NCI-H748 (cell line): ENCODE measurements around the gene ARHGAP23.
"Not testable (repeated sequence)": the region's sequence is repeated elsewhere in the genome, so short reads cannot be mapped to it uniquely, and the experiment has no call there.

ENCODE experiments used
- DNase-seq: peaks from one replicate; lab custom pipeline; 2025; ENCODE audit not compliant: unreplicated experiment; lab: John Stamatoyannopoulos, UW

ARHGAP23 gene

GRCh38 chr17:38421871-38422827 lies 6.1 kb upstream of the ARHGAP23 start:
- DNase-seq: peak; percentile 53

GRCh38 chr17:38424297-38424972 lies 3.8 kb upstream of the ARHGAP23 start:
- DNase-seq: peak; percentile 49

DNA sequence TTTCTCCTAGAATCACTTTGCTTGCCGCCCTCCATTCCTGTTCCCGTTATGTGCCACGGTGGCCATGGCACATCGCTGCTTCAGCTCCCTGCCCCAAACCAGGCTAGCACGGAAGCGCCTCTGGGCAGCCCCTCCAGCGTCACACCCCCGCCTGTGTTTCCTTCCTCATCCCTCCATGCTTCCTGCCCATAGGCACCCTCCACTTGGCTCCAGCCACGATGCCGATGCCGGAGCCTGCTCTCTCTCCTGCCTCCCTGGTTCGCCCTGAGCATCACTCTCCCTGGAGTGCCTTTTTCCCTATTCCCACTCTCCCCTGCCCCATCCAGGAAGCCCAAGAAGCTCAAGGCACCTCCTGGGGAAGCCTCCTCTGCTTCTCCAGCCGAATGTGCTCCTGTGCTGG lies 3.2 kb upstream of the ARHGAP23 start:
- DNase-seq: no peak

DNA sequence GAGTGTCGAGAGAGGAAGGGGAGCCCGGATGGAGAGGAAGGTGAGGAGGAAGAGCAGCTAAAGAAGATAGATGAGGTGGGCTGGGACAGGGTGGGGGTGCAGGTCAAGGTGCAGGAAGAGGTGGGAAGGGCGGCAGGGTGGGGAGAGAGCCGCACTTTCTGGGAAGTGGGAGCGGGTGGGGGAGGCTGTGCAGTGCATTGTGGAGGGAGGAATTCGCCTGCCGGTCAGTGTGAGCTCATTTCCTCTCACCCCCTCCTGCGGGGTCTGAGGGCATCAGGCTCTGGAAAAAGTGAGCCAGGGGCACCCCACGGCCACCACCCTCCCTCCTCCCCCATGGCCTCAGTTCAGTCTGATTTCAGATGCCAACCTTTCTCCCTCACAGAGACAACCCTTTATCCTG lies 2.5 kb upstream of the ARHGAP23 start:
- no peak for DNase-seq

GRCh38 chr17:38426441-38426840 lies 1.8 kb upstream of the ARHGAP23 start:
- DNase-seq: no peak

GRCh38 chr17:38427160-38427949 lies 909 bp upstream of the ARHGAP23 start:
- no peak for DNase-seq

DNA sequence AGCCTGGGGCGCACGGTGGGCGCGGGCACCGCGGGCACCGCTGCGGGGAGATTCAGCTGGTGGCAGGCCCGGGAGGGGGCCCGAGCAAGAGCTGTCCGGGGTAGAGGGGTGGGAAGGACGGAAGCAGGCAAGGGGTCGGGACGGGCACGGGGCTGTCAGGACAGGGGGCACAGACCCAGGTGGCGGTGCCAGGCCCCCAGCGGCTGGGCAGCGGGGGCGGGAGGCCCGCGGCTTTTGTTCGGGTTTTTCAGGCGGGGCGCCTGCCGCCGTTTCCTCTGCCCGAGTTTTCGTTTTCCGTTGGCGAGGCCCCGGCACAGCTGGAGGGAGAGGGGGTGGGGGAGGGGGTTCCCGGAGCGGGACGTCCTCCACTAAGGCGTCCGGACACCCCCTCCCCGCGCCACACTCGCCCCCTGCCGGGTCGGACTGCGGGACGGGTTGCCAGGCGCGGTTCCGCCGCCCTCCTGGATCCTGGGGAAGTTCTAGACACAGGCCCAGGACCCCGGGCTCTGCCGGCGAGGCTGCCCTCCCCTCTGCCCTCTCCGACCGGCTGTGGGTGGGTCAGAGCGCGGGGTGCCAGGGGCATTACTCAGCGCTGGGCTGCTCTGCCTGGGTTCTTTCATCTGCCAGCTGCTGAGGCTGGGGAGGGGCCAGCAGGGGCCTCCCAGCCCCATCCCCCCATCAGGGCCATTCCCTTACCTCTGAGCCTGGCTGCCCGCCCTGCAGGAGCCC lies 543 bp downstream of the ARHGAP23 start:
- no peak for DNase-seq

GRCh38 chr17:38429476-38430100 lies 1.3 kb downstream of the ARHGAP23 start:
- DNase-seq: no peak

DNA sequence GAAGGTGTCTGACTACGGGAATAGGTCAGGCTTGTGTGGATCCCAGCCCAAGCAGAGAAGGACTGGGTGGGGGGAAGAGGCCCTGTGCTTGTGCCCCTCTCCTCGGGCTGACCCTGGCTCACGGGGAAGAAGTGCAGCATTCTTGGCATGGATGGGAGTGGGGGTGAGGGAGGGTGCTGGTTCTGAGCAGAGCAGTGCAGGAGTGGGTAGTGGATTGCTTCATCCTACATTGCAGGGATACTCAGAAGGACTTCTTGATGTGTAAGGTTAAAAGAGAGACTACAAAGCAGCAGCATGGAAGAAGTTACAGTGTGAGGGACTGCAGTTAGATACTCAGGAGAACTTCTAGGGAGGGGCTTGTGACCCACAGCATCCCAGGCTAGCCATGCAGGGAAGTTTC lies 2.1 kb downstream of the ARHGAP23 start:
- DNase-seq: no peak

- DNase-seq: no peak
Measured at GRCh38 chr17:38430822-38431221, 2.6 kb downstream of the ARHGAP23 start.

DNA sequence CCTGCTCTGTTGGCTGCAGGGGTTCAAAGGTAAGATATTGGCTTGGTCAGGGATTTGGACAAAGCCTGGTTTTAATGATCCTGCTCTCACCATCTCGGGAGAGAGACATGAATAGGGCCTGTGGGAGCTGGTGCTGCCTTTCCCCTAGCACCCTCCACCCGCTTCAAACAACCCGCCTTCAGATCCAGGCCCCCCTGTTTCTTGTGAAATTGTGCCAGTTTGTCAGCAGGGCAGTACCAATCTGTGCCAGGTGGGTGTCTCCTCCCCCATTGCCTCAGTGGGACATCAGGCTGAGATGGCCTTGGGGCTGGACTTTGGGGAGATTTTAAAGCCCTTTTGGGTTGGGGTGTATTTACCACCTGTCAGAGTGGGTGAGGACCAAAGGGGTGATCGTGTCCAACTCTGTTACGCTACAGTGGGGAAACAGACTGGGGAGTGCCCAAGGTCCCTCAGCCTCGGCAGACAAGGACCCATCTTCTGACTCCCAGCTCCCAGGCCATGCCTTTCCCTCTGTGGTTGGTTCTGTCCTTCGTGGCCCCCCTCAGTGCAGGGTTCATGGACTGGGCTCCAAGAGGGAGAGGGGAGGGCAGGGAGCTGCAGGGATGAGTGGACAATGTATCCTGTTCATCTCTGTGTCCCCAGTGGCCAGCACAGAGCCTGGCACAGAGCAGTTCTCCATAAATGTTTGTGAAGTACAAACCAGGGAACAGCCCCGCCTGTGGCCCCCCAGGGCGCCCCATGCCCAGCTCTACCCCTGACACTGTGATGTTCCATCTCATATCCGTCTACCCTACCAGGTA lies 3.3 kb downstream of the ARHGAP23 start:
- DNase-seq: no peak

- no peak for DNase-seq
Measured at GRCh38 chr17:38434178-38434665, 6.0 kb downstream of the ARHGAP23 start.

DNA sequence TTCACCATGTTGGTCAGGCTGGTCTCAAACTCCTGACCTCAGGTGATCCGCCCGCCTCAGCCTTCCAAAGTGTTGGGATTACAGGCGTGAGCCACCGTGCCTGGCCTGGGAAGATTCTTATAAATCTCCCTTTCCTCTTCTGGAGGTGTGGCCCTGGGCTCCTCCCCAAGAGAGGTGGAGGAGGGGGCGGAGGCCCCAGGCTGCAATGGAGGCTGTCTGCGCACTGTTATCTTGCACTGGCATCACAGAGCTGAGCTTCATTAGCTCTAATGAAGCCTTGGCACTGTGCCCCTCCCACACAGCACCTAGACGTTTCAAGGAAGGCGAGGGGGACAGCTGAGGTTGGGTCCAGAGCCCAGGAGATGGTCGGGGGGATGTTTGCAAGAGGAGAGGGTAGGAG lies 7.5 kb downstream of the ARHGAP23 start:
- no peak for DNase-seq

GRCh38 chr17:38436386-38436785 lies 8.1 kb downstream of the ARHGAP23 start:
- DNase-seq: no peak

GRCh38 chr17:38437313-38437712 lies 9.0 kb downstream of the ARHGAP23 start:
- not testable (repeated sequence) for DNase-seq

DNA sequence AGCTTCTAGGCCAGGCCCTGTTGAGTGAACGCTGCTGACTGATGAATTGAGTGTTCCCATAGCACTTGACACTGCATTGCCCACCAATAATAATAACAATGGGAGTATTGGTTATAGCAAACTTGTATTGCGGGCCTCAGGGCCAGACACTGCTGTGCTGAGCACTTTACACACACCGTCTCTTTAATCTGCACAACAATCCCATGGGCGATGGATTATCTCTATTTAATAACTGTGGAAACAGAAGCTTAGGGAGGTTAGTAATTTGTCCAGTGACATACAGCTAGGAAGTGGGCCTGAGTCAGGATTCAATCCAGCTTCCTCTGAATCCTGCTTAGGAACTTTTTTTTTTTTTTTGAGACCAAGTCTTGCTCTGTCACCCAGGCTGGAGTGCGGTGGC lies 11.2 kb downstream of the ARHGAP23 start:
- DNase-seq: no peak

- no peak for DNase-seq
Measured at GRCh38 chr17:38440614-38441397, 12.5 kb downstream of the ARHGAP23 start.

DNA sequence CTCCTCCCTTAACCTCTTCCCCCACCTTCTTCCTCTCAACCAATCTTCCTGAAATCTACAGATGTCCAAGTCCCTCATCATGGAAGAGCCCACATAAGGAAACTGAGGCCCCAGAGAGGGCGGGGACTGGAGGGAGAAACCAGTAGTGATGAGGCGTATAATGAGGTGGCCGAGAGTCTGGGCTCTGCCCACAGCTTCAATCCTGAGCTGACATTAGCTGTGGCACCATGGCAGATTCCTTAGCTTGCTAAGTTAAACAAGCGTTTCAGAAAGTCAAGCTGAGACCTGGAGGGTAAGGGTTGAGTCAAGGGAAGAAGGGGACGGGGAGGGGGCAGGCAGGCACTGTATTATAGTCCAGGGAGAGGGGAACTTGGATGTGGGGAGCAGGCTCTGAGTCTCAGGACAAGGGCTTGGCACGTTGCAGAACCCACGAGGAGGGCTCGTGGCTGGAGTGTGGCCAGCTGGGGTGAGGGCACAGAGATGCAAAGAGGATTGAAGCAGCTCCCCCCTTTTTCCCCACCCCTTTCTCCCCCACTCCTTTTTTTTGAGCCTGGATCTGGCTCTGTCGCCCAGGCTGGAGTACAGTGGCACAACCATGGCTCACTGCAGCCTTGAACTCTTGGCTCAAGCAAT lies 13.3 kb downstream of the ARHGAP23 start:
- no peak for DNase-seq
